Spleen (tissue), 11 donors: ENCODE measurements around the gene AKT1S1. TPM values are rescaled to one million over a fixed set of nuclear protein-coding genes. Genes with fewer than 3 reads are reported as not detected.

ENCODE experiments used
- DNase-seq: peaks from one replicate; pipeline ENCODE4 v3.0.0-alpha.2; 2020
- H3K27ac ChIP-seq, 8 donors: fragments of 200-600 bp; sonication (generic) in 7 of 8; 1 replicate in 4 of 8; 2 replicates in 4 of 8; pipeline versions ENCODE4 v1.5.0 to v1.8.0; 2016 to 2021; ENCODE audit warnings: inconsistent platforms in 4 of 8, mild to moderate bottlenecking in 4 of 8, moderate library complexity in 1 of 8
- H3K27me3 ChIP-seq, 7 donors: fragments of 200-600 bp; sonication (generic) in 6 of 7; replicated peaks in 1 of 7; 1 replicate in 4 of 7; 2 replicates in 3 of 7; pipeline versions ENCODE4 v1.5.0 to v1.8.0; 2016 to 2021; ENCODE audit warnings: inconsistent platforms in 3 of 7, mild to moderate bottlenecking in 1 of 7
- H3K36me3 ChIP-seq, 6 donors: fragments of 200-600 bp; sonication (generic) in 5 of 6; 1 replicate in 4 of 6; 2 replicates in 2 of 6; pipeline versions ENCODE4 v1.5.0 to v1.8.0; 2016 to 2021; ENCODE audit warnings: inconsistent platforms in 2 of 6
- H3K4me1 ChIP-seq, 6 donors: fragments of 200-600 bp; sonication (generic) in 5 of 6; 1 replicate in 3 of 6; 2 replicates in 3 of 6; pipeline versions ENCODE4 v1.5.0 to v1.8.0; 2016 to 2021; ENCODE audit warnings: inconsistent platforms in 3 of 6
- H3K4me3 ChIP-seq, 8 donors: fragments of 200-600 bp; sonication (generic) in 7 of 8; 1 replicate in 4 of 8; 2 replicates in 4 of 8; pipeline versions ENCODE4 v1.5.0 to v1.8.0; 2016 to 2021; ENCODE audit warnings: inconsistent platforms in 4 of 8, mild to moderate bottlenecking in 4 of 8, moderate library complexity in 2 of 8
- H3K9me3 ChIP-seq, 8 donors: fragments of 200-600 bp; sonication (generic) in 7 of 8; 1 replicate in 4 of 8; 2 replicates in 4 of 8; pipeline versions ENCODE4 v1.5.0 to v1.8.0; 2016 to 2021; ENCODE audit warnings: inconsistent platforms in 4 of 8
- CTCF ChIP-seq, 11 experiments: fragments of 200-600 bp in 7 of 11; fragments of 450-650 bp in 4 of 11; sonication (generic) in 4 of 11; IDR thresholded peaks in 8 of 11; conservative IDR thresholded peaks in 3 of 11; 1 replicate in 7 of 11; 2 replicates in 4 of 11; pipeline versions ENCODE4 v1.4.0 to v1.8.0; 2016 to 2021; ENCODE audit warnings: antibody characterized with exemption in 11 of 11, inconsistent platforms in 4 of 11, mild to moderate bottlenecking in 1 of 11
- POLR2A ChIP-seq, 3 donors: fragments of 450-650 bp; IDR thresholded peaks; one replicate each; pipeline ENCODE4 v1.5.1; 2017; ENCODE audit warnings: antibody characterized with exemption in 3 of 3, mild to moderate bottlenecking in 1 of 3
- POLR2AphosphoS5 ChIP-seq, 3 donors: sonication (generic); formaldehyde crosslinking; IDR thresholded peaks; one replicate each; pipeline ENCODE4 v1.5.1; 2017; ENCODE audit warnings: antibody characterized with exemption in 3 of 3
- whole genome bisulfite sequencing, 5 donors: extraction: QIAGEN DNeasy Blood & Tissue Kit in 3 of 5; methylation state at CpG; one replicate each; pipeline versions ENCODE4 v1.1.5 to v1.1.7; 2013 to 2018; 5-methylcytosine and 5-hydroxymethylcytosine counted together
- intact Hi-C: fragments of 100-400 bp; cut with DNase I; formaldehyde crosslinking; loops from one replicate; pipeline ENCODE4 v1.15.0; 2023; ENCODE audit warnings: low total_unique reads
- polyA plus RNA-seq, 3 donors: library from polyadenylated mRNA; stranded (reverse); fragments of 200-250 nt; gene quantifications; one replicate each; pipeline ENCODE4 v1.2.1, GENCODE V29; 2013
- total RNA-seq, 7 donors: library from RNA; depleted of rRNA in 3 of 7; stranded (reverse); fragments of >200 nt in 3 of 7; fragmentation: NEBNext Ultra II Directional in 4 of 7; extraction: Animal tissue kit (Norgen Biotek cat#: 25700) in 4 of 7; gene quantifications; one replicate each; pipeline versions ENCODE4 v1.1.0 to v1.2.1, GENCODE V29; 2016 to 2021
- donor health status: healthy with polysubstance abuse.
- donor health status: DM: no; HTN: no; CAD: no; lungs with moderate emphysema.
- donor health status: DM: no; HTN: no; CAD: no.
- donor health status: Bipolar disorder and iron deficiency.
- donor health status: healthy.
- donor health status: DM: no; HTN: no; CAD: no.
- donor health status: DM: yes; HTN: yes; CAD: no.

Gene AKT1S1
- total and polyA plus RNA-seq, 10 donors, result 8.7 to 27.8 (median 17.0) TPM

GRCh38 chr19:49881186-49881585 is 4.0 kb upstream of the AKT1S1 start:
- no peaks in the 10 kb centered on the region for H3K9me3 ChIP-seq
- H3K36me3 ChIP-seq, result peaks cover 9 to 77% (median 64%) of the 10 kb centered on the region in 6 donors
- H3K4me3 ChIP-seq, result no peak overlapping the region
- no peaks in the 10 kb centered on the region for H3K27me3 ChIP-seq
- H3K27ac ChIP-seq, result no peak overlapping the region
- intact Hi-C loops, result no loop called here
- WGBS, 5 donors, result 94 to 98% (median 96%) methylated on average over 12 to 17 of the region's 17 CpGs
- DNase-seq, result peak; percentile 74
- H3K4me1 ChIP-seq, result peaks cover 4 to 28% (median 14%) of the 10 kb centered on the region in 6 donors
- TF ChIP-seq POLR2A (IDR thresholded peaks at IDR 0.05), result no peak

- TF ChIP-seq POLR2AphosphoS5 (IDR thresholded peaks at IDR 0.05), result peak in 1 of 3 donors; percentile 7
- TF ChIP-seq CTCF (IDR thresholded peaks at IDR 0.05 in 8 of 11, conservative IDR thresholded peaks at IDR 0.05 in 3 of 11), result no peak
- TF ChIP-seq POLR2A (IDR thresholded peaks at IDR 0.05), result no peak
- intact Hi-C loops, result no loop called here
- no peak overlapping the region for H3K27ac ChIP-seq
- H3K4me3 ChIP-seq, result no peak overlapping the region
- H3K36me3 ChIP-seq, result peaks cover 9 to 68% (median 61%) of the 10 kb centered on the region in 6 donors
- H3K9me3 ChIP-seq, result no peaks in the 10 kb centered on the region
- no peak for DNase-seq
- WGBS, 5 donors, result 91 to 97% (median 95%) methylated on average over 4 to 10 of the region's 10 CpGs
- H3K27me3 ChIP-seq, result no peaks in the 10 kb centered on the region
- H3K4me1 ChIP-seq, result peaks cover 9 to 34% (median 20%) of the 10 kb centered on the region in 6 donors
Observed at GRCh38 chr19:49880162-49880869, 3.2 kb upstream of the AKT1S1 start.

GRCh38 chr19:49879243-49879963 is 2.2 kb upstream of the AKT1S1 start:
- DNase-seq, result peak; percentile 80
- no peak for TF ChIP-seq CTCF (IDR thresholded peaks at IDR 0.05 in 8 of 11, conservative IDR thresholded peaks at IDR 0.05 in 3 of 11)
- no peak for TF ChIP-seq POLR2A (IDR thresholded peaks at IDR 0.05)
- no peak for TF ChIP-seq POLR2AphosphoS5 (IDR thresholded peaks at IDR 0.05)
- Histone ChIP-seq H3K27ac (peak overlapping the region in 3 of 8 donors; percentile 2 to 100 (median 99)), H3K4me1 (peaks cover 10 to 43% (median 26%) of the 10 kb centered on the region in 6 donors), H3K4me3 (no peak overlapping the region), H3K36me3 (peaks cover 9 to 63% (median 52%) of the 10 kb centered on the region in 6 donors), H3K9me3 (no peaks in the 10 kb centered on the region), H3K27me3 (no peaks in the 10 kb centered on the region)
- intact Hi-C loops, result no loop called here
- 90 to 98% (median 92%) methylated on average over 12 of the region's 12 CpGs for WGBS, 5 donors

- Histone ChIP-seq H3K27me3 (no peaks in the 10 kb centered on the region), H3K27ac (peak overlapping the region in 7 of 8 donors; percentile 96 to 100 (median 99)), H3K4me1 (peaks cover 10 to 45% (median 26%) of the 10 kb centered on the region in 6 donors), H3K36me3 (peaks cover 9 to 63% (median 46%) of the 10 kb centered on the region in 6 donors), H3K9me3 (no peaks in the 10 kb centered on the region), H3K4me3 (peak overlapping the region in 6 of 8 donors; percentile 72 to 87 (median 82))
- DNase-seq, result peak; percentile 75
- WGBS, 5 donors, result 86 to 92% (median 86%) methylated on average over 9 of the region's 9 CpGs
- TF ChIP-seq CTCF (IDR thresholded peaks at IDR 0.05 in 8 of 11, conservative IDR thresholded peaks at IDR 0.05 in 3 of 11) (no peak), POLR2AphosphoS5 (IDR thresholded peaks at IDR 0.05) (no peak), POLR2A (IDR thresholded peaks at IDR 0.05) (no peak)
- intact Hi-C loops, result no loop called here
Observed at GRCh38 chr19:49878744-49879070, 1.6 kb upstream of the AKT1S1 start.
